K562 (cell line): ENCODE results near the gene RBFOX2. TPM values are rescaled to one million over a fixed set of nuclear protein-coding genes. Genes with fewer than 3 reads are reported as not detected.

ENCODE experiments used
- ATAC-seq: fragments of 200-7000 bp; cut with Tn5 transposase; 3 replicates; pipeline ENCODE4 v1.9.1; 2020; ENCODE audit warnings: moderate library complexity
- BruUV-seq: library from RNA; stranded (reverse); fragments of 400-500 nt; replicated peaks from 2 replicates; lab custom pipeline; 2021; lab: Mats Ljungman, UMichigan
- CTCF ChIA-PET: fragments of 300-600 bp; formaldehyde crosslinking; extraction: SDS; loops from one replicate; lab custom pipeline; 2021; ENCODE audit warnings: low intra/inter-chr PET ratio; lab: Yijun Ruan, JAX
- POLR2A ChIA-PET: fragments of 300-600, 350-650 bp; sonication (Branson Sonifier 250); formaldehyde crosslinking; extraction: SDS; loops from one replicate; lab custom pipeline; 2021; ENCODE audit warnings: antibody characterized with exemption, inconsistent platforms; lab: Yijun Ruan, JAX
- DNase-seq, 4 experiments: peaks; one replicate each; pipeline versions ENCODE4 v3.0.0 to v3.0.0-alpha.2; 2011 to 2018; ENCODE audit warnings: low spot score in 3 of 4, mixed read lengths in 3 of 4; ENCODE audit errors: extremely low read depth in 1 of 4
- FAIRE-seq: peaks from 2 replicates; lab custom pipeline; 2011; peaks lifted over from hg19 to GRCh38; lab: Jason Lieb, UNC
- H2AFZ ChIP-seq: 2 replicates; pipeline ENCODE4 v1.6.0; 2011; ENCODE audit warnings: low read depth, low read length, control low read depth, inconsistent platforms
- H3K27ac ChIP-seq: fragments of 200-600 bp; 3 replicates; pipeline ENCODE4 v1.8.0; 2011; ENCODE audit warnings: low read depth, mild to moderate bottlenecking, control low read depth, inconsistent platforms, low read length, moderate library complexity, mixed read lengths; ENCODE audit errors: extremely low read depth
- H3K27me3 ChIP-seq, 2 experiments: fragments of 300-600 bp in 1 of 2; 2 replicates in 1 of 2; 3 replicates in 1 of 2; pipeline versions ENCODE4 v1.6.0 to v1.8.0; 2011; ENCODE audit warnings: inconsistent platforms in 2 of 2, low read length in 2 of 2, mild to moderate bottlenecking in 1 of 2, mixed read lengths in 1 of 2, moderate library complexity in 1 of 2; ENCODE audit not compliant: control insufficient read depth in 2 of 2, insufficient read depth in 2 of 2
- H3K36me3 ChIP-seq: fragments of 300-600 bp; 3 replicates; pipeline ENCODE4 v1.8.0; 2011; ENCODE audit warnings: mild to moderate bottlenecking, low read length, inconsistent platforms; ENCODE audit not compliant: control insufficient read depth, insufficient read depth
- H3K4me1 ChIP-seq, 2 experiments: fragments of 200-600 bp in 1 of 2; replicated peaks in 1 of 2; 2 replicates in 1 of 2; 3 replicates in 1 of 2; pipeline versions ENCODE4 v1.5.1 to v1.8.0; 2011; ENCODE audit warnings: inconsistent platforms in 2 of 2, low read length in 2 of 2, mild to moderate bottlenecking in 1 of 2, mixed read lengths in 1 of 2, moderate library complexity in 1 of 2; ENCODE audit not compliant: control insufficient read depth in 2 of 2, insufficient read depth in 2 of 2
- H3K4me2 ChIP-seq: 2 replicates; pipeline ENCODE4 v1.6.1; 2011; ENCODE audit warnings: low read length, control low read depth, inconsistent platforms, mixed read lengths; ENCODE audit not compliant: insufficient read depth
- H3K4me3 ChIP-seq: fragments of 200-600 bp; sonication (generic), shearing (Covaris generic); 2 replicates; pipeline ENCODE4 v1.5.1; 2016; ENCODE audit warnings: control low read depth, inconsistent platforms
- H3K79me2 ChIP-seq: fragments of 200-600 bp; 3 replicates; pipeline ENCODE4 v1.8.0; 2011; ENCODE audit warnings: low read length, inconsistent platforms; ENCODE audit not compliant: control insufficient read depth, insufficient read depth
- H3K9ac ChIP-seq, 2 experiments: 2 replicates each; pipeline versions ENCODE4 v1.6.0 to v1.6.1; 2011; ENCODE audit warnings: low read depth in 2 of 2, low read length in 2 of 2, control low read depth in 1 of 2, inconsistent platforms in 1 of 2, mild to moderate bottlenecking in 1 of 2, mixed read lengths in 1 of 2; ENCODE audit not compliant: insufficient read depth in 1 of 2
- H3K9me1 ChIP-seq: one replicate; pipeline ENCODE4 v1.6.0; 2011; ENCODE audit warnings: inconsistent platforms, mild to moderate bottlenecking, low read length, moderate library complexity; ENCODE audit not compliant: control insufficient read depth, insufficient read depth
- H3K9me3 ChIP-seq: replicated peaks from 2 replicates; pipeline ENCODE4 v1.5.1; 2011; ENCODE audit warnings: low read depth, low read length, inconsistent platforms; ENCODE audit not compliant: control insufficient read depth, insufficient read depth
- H4K20me1 ChIP-seq: replicated peaks from 2 replicates; pipeline ENCODE4 v1.6.1; 2011; ENCODE audit warnings: low read length, inconsistent platforms, mixed read lengths; ENCODE audit not compliant: control insufficient read depth, insufficient read depth
- FOSL1 ChIP-seq: fragments of 200-800 bp; sonication (Bioruptor generic); conservative IDR thresholded peaks from 2 replicates; pipeline ENCODE4 v1.6.1; 2016; ENCODE audit warnings: missing genetic modification characterization, missing compliant biosample characterization
- NRF1 ChIP-seq, 2 experiments: fragments of 450-650 bp; IDR thresholded peaks in 1 of 2; conservative IDR thresholded peaks in 1 of 2; 2 replicates each; pipeline ENCODE4 v1.6.1; 2014; ENCODE audit warnings: mild to moderate bottlenecking in 2 of 2
- ZNF764 ChIP-seq: fragments of 250-450 bp; sonication (Bioruptor Pico); IDR thresholded peaks from 2 replicates; pipeline ENCODE4 v1.4.0; 2020; ENCODE audit warnings: low read depth, mild to moderate bottlenecking, moderate library complexity
- WGBS: fragments of 100-300 bp; shearing (Covaris generic); methylation state at CpG from one replicate; pipeline ENCODE4 v1.1.6; 2016; ENCODE audit warnings: low coverage, mixed read lengths; ENCODE audit not compliant: insufficient coverage; ENCODE audit errors: missing lambda C conversion rate; 5-methylcytosine and 5-hydroxymethylcytosine counted together
- in situ Hi-C: fragments of 300-500 bp; cut with MboI; formaldehyde crosslinking; loops from 4 replicates; pipeline ENCODE4 v1.15.0; 2018; ENCODE audit warnings: inconsistent platforms, mixed read lengths
- intact Hi-C: fragments of 100-400 bp; cut with micrococcal nuclease; formaldehyde crosslinking; loops from 2 replicates; pipeline ENCODE4 v1.14.2; 2022
- polyA plus RNA-seq, 8 experiments: library from polyadenylated mRNA; depleted of rRNA in 4 of 8; stranded (reverse) in 5 of 8; unstranded in 3 of 8; fragments of >200 nt; fragmentation: Nextera tagmentation in 2 of 8; fragmentation: Illumina TruSeq in 1 of 8; extraction: Ambion mirVana in 2 of 8; extraction: Trizol in 1 of 8; gene quantifications; 2 replicates each; pipeline versions ENCODE4 v1.2.1 to v1.2.3, GENCODE V29; 2011 to 2014; ENCODE audit warnings: inconsistent platforms in 1 of 8, missing spikeins in 1 of 8
- total RNA-seq, 7 experiments: library from RNA; depleted of rRNA in 6 of 7; stranded (reverse); fragments of >200 nt in 6 of 7; fragmentation: Illumina TruSeq in 2 of 7; extraction: Trizol in 2 of 7; gene quantifications; 2 replicates each; pipeline versions ENCODE4 v1.2.1 to v1.2.3, GENCODE V29; 2011 to 2021; ENCODE audit warnings: low replicate concordance in 1 of 7
- TF ChIP-seq, protein P1 (sequence below): sonication (generic); formaldehyde crosslinking; IDR thresholded peaks from 2 replicates; pipeline ENCODE4 v1.9.0; 2022; ENCODE audit warnings: mild to moderate bottlenecking, missing genetic modification reagents
- TF ChIP-seq, protein P2 (sequence below): IDR thresholded peaks from 2 replicates; pipeline ENCODE4 v1.6.1; 2016; ENCODE audit warnings: missing genetic modification characterization, missing compliant biosample characterization

Gene RBFOX2
- total and polyA plus RNA-seq, 9 of the 15 experiments (the other 6 are each of a cell fraction or from before 2014, with no cell fraction given): 5.8 to 24.8 (median 14.2) TPM

DNA sequence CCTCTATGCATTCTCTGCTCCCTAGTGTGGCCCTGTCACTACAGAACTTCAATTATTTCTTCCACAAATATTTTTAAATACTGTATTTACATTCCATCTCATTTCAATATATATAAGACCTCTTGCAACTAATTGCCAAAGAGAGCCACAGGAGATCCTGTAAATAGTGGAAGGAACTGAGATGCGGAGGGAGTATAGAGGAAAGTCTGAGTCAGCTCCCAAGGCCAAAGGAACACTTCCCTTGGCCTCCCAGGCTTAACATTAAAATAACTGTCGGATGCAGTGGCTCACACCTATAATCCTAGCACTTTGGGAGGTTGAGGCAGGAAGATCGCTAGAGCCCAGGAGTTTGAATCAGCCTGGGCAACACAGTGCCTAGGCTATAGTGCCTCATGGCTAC is 31.2 kb downstream of the RBFOX2 start:
- POLR2A ChIA-PET: interaction anchor here (0.5 kb wide), 1 partner anchor 117 kb away, joined by 3 read pairs; no protein-coding TSS in a partner anchor
- H3K9me3 ChIP-seq: no peaks in the 10 kb centered on the region
- ATAC-seq (no peak), FAIRE-seq (peak; percentile 19), DNase-seq (no peak)
- peaks cover 5 to 24% of the 10 kb centered on the region in 2 experiments; a peak in 4 of 5 replicates for H3K4me1 ChIP-seq
- H3K27ac ChIP-seq: no peak overlapping the region
- 72% methylated on average over 3 of the region's 3 CpGs for WGBS
- CTCF ChIA-PET: no interaction called here
- H3K9me1 ChIP-seq: no peaks in the 10 kb centered on the region
- H3K79me2 ChIP-seq: peaks cover 33% of the 10 kb centered on the region
- in situ Hi-C loops: no loop called here
- no TSS peak for BruUV-seq
- H3K27me3 ChIP-seq: no peaks in the 10 kb centered on the region
- intact Hi-C loops: no loop called here
- no peak overlapping the region for H3K9ac ChIP-seq
- no peak overlapping the region for H3K4me3 ChIP-seq
- no peaks in the 10 kb centered on the region for H4K20me1 ChIP-seq
- no peak overlapping the region for H2AFZ ChIP-seq
- H3K4me2 ChIP-seq: no peak overlapping the region
- H3K36me3 ChIP-seq: no peaks in the 10 kb centered on the region
- TF ChIP-seq FOSL1 (tag): peak; percentile 39
- no peak for TF ChIP-seq NRF1 (conservative IDR thresholded peaks at IDR 0.05 in 1 of 2, IDR thresholded peaks at IDR 0.05 in 1 of 2)

DNA sequence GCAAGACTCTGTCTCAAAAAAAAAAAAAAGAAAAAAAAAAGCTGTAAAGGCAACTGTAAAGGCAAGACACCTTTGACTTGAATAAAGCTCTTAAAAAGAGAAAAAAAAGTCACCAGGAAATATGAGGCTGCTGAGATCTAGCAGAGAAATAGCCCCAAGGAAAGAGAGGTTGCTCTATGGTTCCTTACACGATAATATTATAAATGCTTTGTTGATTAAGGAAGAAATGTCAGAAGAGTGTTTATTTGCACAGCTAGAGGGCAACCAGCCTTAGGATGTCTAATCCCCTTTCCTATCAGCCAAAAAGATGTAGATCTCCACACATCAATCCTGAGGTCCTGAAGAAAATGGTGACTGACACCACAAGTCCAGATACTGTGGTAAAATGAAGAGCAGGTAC is 32.0 kb downstream of the RBFOX2 start:
- Histone ChIP-seq H3K4me3 (no peak overlapping the region), H3K9ac (no peak overlapping the region), H4K20me1 (no peaks in the 10 kb centered on the region), H3K9me1 (no peaks in the 10 kb centered on the region), H2AFZ (no peak overlapping the region), H3K9me3 (no peaks in the 10 kb centered on the region), H3K27me3 (no peaks in the 10 kb centered on the region), H3K36me3 (no peaks in the 10 kb centered on the region), H3K4me2 (no peak overlapping the region), H3K4me1 (peaks cover 3 to 21% of the 10 kb centered on the region in 2 experiments; a peak in 4 of 5 replicates), H3K27ac (no peak overlapping the region), H3K79me2 (peaks cover 26% of the 10 kb centered on the region)
- ATAC-seq (no peak), DNase-seq (no peak), FAIRE-seq (no peak)
- ChIA-PET POLR2A (interaction anchor here (1.6 kb wide), 1 partner anchor 8 kb away, joined by 3 read pairs; no protein-coding TSS in a partner anchor), CTCF (no interaction called here)
- no TSS peak for BruUV-seq
- TF ChIP-seq, protein P1, sequence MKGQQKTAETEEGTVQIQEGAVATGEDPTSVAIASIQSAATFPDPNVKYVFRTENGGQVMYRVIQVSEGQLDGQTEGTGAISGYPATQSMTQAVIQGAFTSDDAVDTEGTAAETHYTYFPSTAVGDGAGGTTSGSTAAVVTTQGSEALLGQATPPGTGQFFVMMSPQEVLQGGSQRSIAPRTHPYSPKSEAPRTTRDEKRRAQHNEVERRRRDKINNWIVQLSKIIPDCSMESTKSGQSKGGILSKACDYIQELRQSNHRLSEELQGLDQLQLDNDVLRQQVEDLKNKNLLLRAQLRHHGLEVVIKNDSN: no peak
- no peak for TF ChIP-seq ZNF764 (CRISPR knock-in tag)
- TF ChIP-seq, protein P2, sequence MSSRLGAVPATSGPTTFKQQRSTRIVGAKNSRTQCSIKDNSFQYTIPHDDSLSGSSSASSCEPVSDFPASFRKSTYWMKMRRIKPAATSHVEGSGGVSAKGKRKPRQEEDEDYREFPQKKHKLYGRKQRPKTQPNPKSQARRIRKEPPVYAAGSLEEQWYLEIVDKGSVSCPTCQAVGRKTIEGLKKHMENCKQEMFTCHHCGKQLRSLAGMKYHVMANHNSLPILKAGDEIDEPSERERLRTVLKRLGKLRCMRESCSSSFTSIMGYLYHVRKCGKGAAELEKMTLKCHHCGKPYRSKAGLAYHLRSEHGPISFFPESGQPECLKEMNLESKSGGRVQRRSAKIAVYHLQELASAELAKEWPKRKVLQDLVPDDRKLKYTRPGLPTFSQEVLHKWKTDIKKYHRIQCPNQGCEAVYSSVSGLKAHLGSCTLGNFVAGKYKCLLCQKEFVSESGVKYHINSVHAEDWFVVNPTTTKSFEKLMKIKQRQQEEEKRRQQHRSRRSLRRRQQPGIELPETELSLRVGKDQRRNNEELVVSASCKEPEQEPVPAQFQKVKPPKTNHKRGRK (tag): no peak
- intact Hi-C loops: no loop called here
- 54% methylated on average over 1 of the region's 1 CpG for WGBS
- in situ Hi-C loops: no loop called here
